ENCODE results near the gene LTB4R.

Gene LTB4R

DNA sequence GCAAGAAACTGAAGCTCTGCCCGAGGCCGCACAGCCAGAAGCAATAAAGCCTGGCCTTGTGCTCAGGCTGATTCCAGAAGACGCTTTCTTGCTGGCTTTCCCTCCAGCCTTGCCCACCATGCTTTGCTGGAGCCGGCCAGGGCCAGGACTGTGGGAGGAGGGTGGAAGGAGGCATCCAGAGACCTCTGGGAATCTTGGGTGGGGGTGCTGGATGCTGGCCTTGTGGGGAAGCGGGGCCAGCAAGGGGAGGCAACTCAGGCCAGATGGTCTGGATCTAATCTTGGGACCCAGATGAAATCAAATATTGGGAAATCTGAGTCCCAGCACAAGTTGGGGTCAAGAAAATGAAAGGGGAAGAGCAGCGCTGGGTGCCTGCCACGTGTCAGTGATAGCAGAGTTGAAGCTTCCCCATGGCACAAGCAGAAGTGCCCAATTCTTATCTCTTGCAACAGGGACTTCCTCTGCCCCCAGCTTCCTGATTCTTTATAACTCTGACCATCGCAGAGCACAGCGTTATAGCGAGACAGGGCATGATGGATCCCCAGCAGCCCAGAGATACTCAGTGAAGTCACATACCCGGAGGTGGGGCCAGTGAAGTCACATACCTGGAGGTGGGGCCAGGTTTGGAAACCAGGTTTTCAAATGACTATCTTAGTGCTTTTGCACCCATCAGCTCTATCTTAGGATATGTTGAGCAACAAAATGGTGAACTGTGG, 33.5 kb upstream of the LTB4R start:
- Histone ChIP-seq H3K27ac (no peak overlapping the region), H3K36me3 (ENCODE audit: control insufficient read depth, insufficient read depth, low read length) (no peaks in the 10 kb centered on the region), H3K27me3 (ENCODE audit: control insufficient read depth, insufficient read depth, low read length) (no peaks in the 10 kb centered on the region), H3K4me1 (no peaks in the 10 kb centered on the region), H2AFZ (no peak overlapping the region), H3K4me3 (ENCODE audit: low read depth, low read length) (no peak overlapping the region), H3K79me2 (peaks cover 8% of the 10 kb centered on the region), H3K4me2 (ENCODE audit: low read length) (no peak overlapping the region), H3K9me3 (ENCODE audit: control insufficient read depth, low read length) (no peaks in the 10 kb centered on the region), H3K9ac (no peak overlapping the region)
- TF ChIP-seq, protein P1, sequence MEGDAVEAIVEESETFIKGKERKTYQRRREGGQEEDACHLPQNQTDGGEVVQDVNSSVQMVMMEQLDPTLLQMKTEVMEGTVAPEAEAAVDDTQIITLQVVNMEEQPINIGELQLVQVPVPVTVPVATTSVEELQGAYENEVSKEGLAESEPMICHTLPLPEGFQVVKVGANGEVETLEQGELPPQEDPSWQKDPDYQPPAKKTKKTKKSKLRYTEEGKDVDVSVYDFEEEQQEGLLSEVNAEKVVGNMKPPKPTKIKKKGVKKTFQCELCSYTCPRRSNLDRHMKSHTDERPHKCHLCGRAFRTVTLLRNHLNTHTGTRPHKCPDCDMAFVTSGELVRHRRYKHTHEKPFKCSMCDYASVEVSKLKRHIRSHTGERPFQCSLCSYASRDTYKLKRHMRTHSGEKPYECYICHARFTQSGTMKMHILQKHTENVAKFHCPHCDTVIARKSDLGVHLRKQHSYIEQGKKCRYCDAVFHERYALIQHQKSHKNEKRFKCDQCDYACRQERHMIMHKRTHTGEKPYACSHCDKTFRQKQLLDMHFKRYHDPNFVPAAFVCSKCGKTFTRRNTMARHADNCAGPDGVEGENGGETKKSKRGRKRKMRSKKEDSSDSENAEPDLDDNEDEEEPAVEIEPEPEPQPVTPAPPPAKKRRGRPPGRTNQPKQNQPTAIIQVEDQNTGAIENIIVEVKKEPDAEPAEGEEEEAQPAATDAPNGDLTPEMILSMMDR (IDR thresholded peaks at IDR 0.05), result no peak

DNA sequence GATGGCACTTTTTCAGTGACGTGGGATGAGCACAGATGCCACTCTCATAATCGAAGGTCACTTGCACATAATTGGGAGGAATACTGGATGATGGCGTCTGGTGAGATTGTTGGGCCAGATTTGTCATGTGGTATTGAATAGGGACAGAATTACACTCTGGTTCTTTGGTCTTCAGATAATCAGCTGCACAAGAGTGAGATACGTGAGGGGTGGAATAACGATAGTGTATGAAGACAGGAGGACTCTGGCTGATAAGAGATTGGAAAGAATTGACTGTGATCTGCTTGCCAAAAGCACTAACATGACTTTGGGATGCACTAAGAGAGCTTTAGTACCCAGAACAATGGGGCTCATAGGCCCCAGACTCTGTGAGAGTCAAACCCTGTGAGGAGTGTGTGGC, 32.9 kb upstream of the LTB4R start:
- H3K4me2 ChIP-seq (ENCODE audit: low read length), result no peak overlapping the region
- no peaks in the 10 kb centered on the region for H3K27me3 ChIP-seq (ENCODE audit: control insufficient read depth, insufficient read depth, low read length)
- no peaks in the 10 kb centered on the region for H3K4me1 ChIP-seq
- H3K27ac ChIP-seq, result no peak overlapping the region
- H3K36me3 ChIP-seq (ENCODE audit: control insufficient read depth, insufficient read depth, low read length), result no peaks in the 10 kb centered on the region
- H3K9me3 ChIP-seq (ENCODE audit: control insufficient read depth, low read length), result no peaks in the 10 kb centered on the region
- H3K9ac ChIP-seq, result no peak overlapping the region
- TF ChIP-seq, protein P1 (IDR thresholded peaks at IDR 0.05), result no peak
- H3K79me2 ChIP-seq, result peaks cover 8% of the 10 kb centered on the region
- H2AFZ ChIP-seq, result no peak overlapping the region
- H3K4me3 ChIP-seq (ENCODE audit: low read depth, low read length), result no peak overlapping the region

DNA sequence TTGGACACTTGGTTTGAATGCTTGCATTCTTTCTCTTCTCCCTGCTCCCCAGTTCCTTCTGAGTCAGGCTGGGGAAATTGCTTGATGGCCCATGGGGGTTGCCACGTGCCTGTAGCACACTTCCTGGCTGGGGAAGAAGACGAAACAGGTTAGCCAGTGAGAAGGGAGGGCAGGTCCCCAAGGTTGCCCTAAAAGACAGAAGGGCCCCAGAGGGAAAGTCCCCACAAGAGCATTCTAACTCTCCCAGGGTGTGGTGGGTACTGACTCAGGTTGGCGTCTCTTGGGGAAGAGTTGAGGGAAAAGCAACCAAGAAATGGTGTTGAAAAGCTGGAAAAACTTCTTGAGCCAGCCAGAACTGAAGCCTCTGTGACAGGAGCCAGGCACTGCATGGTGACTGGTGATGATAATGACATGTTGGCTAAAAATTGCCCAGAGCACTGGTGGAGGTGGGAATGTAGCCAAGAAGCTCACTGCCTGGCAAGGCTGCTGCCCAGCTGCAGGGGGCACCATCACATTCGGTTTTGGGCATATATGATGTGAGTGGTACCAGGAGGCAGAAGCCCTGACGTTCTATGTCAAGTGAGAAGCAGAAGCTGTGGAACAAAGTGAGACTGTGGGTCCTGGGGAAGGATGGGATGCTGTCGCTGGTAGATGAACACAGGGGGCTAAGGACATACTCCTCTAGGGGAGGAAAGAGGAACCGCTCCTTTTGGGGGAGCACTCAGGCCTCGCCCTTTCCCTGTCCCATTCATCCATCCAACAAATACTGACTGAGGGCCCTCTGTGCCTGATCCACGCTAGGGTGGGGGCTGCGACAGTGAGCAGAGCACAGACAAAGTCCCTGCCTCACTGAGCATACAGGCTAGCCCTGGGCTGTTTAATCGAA, 31.8 kb upstream of the LTB4R start:
- no peaks in the 10 kb centered on the region for H3K27me3 ChIP-seq (ENCODE audit: control insufficient read depth, insufficient read depth, low read length)
- no peak overlapping the region for H3K4me2 ChIP-seq (ENCODE audit: low read length)
- H3K4me3 ChIP-seq (ENCODE audit: low read depth, low read length), result no peak overlapping the region
- H3K4me1 ChIP-seq, result no peaks in the 10 kb centered on the region
- no peak overlapping the region for H3K9ac ChIP-seq
- TF ChIP-seq, protein P1 (IDR thresholded peaks at IDR 0.05), result no peak
- H3K79me2 ChIP-seq, result peaks cover 8% of the 10 kb centered on the region
- H3K9me3 ChIP-seq (ENCODE audit: control insufficient read depth, low read length), result no peaks in the 10 kb centered on the region
- H2AFZ ChIP-seq, result no peak overlapping the region
- H3K27ac ChIP-seq, result no peak overlapping the region
- no peaks in the 10 kb centered on the region for H3K36me3 ChIP-seq (ENCODE audit: control insufficient read depth, insufficient read depth, low read length)

DNA sequence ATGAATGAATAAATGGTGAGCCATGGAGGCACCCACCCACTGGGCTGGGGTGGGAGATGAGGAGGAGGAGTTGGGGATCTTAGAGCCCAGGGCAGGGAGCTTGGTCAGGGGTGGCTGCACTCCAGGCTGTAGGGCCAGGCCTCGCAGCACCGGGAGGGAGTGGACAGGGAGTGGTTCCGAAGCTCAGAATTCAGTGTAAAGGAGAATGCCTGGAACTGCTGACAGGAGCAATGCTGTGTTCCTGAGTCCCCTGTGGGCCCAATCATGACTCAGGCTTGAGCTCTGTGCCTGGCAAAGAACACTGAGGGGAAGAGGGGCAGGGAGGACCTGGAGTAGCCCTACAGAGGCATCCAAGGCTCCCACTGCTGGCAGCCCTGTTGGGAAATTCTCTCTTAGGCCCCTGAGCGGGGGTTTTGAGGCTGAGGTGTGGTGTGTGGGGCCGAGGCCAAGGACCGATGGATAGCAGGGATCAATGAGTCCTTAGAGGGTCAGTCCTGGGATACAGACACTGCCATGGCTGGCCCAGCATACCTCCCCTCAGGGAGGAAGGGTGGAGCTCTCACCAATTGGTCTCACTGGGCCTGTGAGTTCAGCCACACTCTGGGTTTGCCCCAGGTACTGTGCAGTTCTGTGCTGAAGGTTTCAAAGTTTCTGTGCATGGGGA, 30.4 kb upstream of the LTB4R start:
- Histone ChIP-seq H3K9me3 (ENCODE audit: control insufficient read depth, low read length) (no peaks in the 10 kb centered on the region), H3K27me3 (ENCODE audit: control insufficient read depth, insufficient read depth, low read length) (no peaks in the 10 kb centered on the region), H3K4me2 (ENCODE audit: low read length) (no peak overlapping the region), H3K36me3 (ENCODE audit: control insufficient read depth, insufficient read depth, low read length) (no peaks in the 10 kb centered on the region), H3K4me1 (no peaks in the 10 kb centered on the region), H3K79me2 (no peaks in the 10 kb centered on the region), H3K4me3 (ENCODE audit: low read depth, low read length) (no peak overlapping the region), H3K9ac (no peak overlapping the region), H3K27ac (no peak overlapping the region), H2AFZ (no peak overlapping the region)
- TF ChIP-seq, protein P1 (IDR thresholded peaks at IDR 0.05), result no peak

Data from parathyroid adenoma (tissue), 2 donors.